Spinal cord (tissue), 10 donors: Measurements from ENCODE around the gene CNNM4. TPM values are rescaled to one million over a fixed set of nuclear protein-coding genes. Genes with fewer than 3 reads are reported as not detected.
"Not testable (repeated sequence)": the region's sequence is repeated elsewhere in the genome, so short reads cannot be mapped to it uniquely, and the experiment has no call there.

ENCODE experiments used
- DNase-seq, 6 donors: peaks; one replicate each; pipeline versions ENCODE4 v3.0.0 to v3.0.0-alpha.2; 2013 to 2015; ENCODE audit warnings: low spot score in 6 of 6, low read depth in 4 of 6
- H3K27ac ChIP-seq: one replicate; pipeline ENCODE4 v1.5.1; 2013; ENCODE audit warnings: low read depth, low read length, control low read depth
- H3K27me3 ChIP-seq: one replicate; pipeline ENCODE4 v1.6.1; 2013; ENCODE audit warnings: low read length; ENCODE audit not compliant: control insufficient read depth, insufficient read depth
- H3K36me3 ChIP-seq: one replicate; pipeline ENCODE4 v1.6.1; 2013; ENCODE audit warnings: low read length; ENCODE audit not compliant: control insufficient read depth, insufficient read depth
- H3K4me1 ChIP-seq: one replicate; pipeline ENCODE4 v1.6.1; 2013; ENCODE audit warnings: low read length; ENCODE audit not compliant: control insufficient read depth, insufficient read depth
- H3K4me3 ChIP-seq: one replicate; pipeline ENCODE4 v1.5.1; 2013; ENCODE audit warnings: low read depth, low read length, control low read depth
- H3K9me3 ChIP-seq: one replicate; pipeline ENCODE4 v1.6.1; 2013; ENCODE audit warnings: low read length; ENCODE audit not compliant: control insufficient read depth, insufficient read depth
- WGBS: methylation state at CpG from one replicate; pipeline ENCODE4 v1.1.5; 2013; ENCODE audit warnings: missing lambda C conversion rate; ENCODE audit not compliant: insufficient coverage; 5-methylcytosine and 5-hydroxymethylcytosine counted together
- polyA plus RNA-seq, 2 donors: library from polyadenylated mRNA; unstranded; fragments of 120-200 nt; gene quantifications; one replicate each; pipeline ENCODE4 v1.2.1, GENCODE V29; 2013; ENCODE audit not compliant: insufficient read length in 2 of 2
- total RNA-seq, 2 donors: library from RNA; depleted of rRNA in 1 of 2; stranded (reverse); fragments of 120-200 nt in 1 of 2; fragments of >200 nt in 1 of 2; gene quantifications; one replicate each; pipeline versions ENCODE4 v1.2.3 to v1.2.4, GENCODE V29; 2013 to 2014
- donor health status: healthy.

CNNM4 gene
- total and polyA plus RNA-seq, 4 donors = 5.1 to 12.6 (median 7.4) TPM

GRCh38 chr2:96787411-96787810, 26.7 kb downstream of the CNNM4 start:
- peaks cover 6% of the 10 kb centered on the region for H3K4me1 ChIP-seq
- H3K9me3 ChIP-seq = no peaks in the 10 kb centered on the region
- H3K27me3 ChIP-seq = no peaks in the 10 kb centered on the region
- H3K36me3 ChIP-seq = peaks cover 5% of the 10 kb centered on the region
- no peak for DNase-seq
- H3K27ac ChIP-seq = no peak overlapping the region
- WGBS = no CpG with 5 or more reads among the region's 3 CpGs
- no peak overlapping the region for H3K4me3 ChIP-seq

- Histone ChIP-seq H3K36me3 (peaks cover 3% of the 10 kb centered on the region), H3K9me3 (no peaks in the 10 kb centered on the region), H3K27me3 (no peaks in the 10 kb centered on the region), H3K27ac (no peak overlapping the region), H3K4me3 (no peak overlapping the region), H3K4me1 (peaks cover 6% of the 10 kb centered on the region)
- 72% methylated on average over 16 of the region's 17 CpGs for WGBS
- DNase-seq = no peak
Observed at GRCh38 chr2:96788442-96789244, 27.9 kb downstream of the CNNM4 start.

GRCh38 chr2:96789245-96789617, 28.5 kb downstream of the CNNM4 start:
- peaks cover 6% of the 10 kb centered on the region for H3K4me1 ChIP-seq
- 80% methylated on average over 6 of the region's 6 CpGs for WGBS
- no peak overlapping the region for H3K4me3 ChIP-seq
- no peaks in the 10 kb centered on the region for H3K27me3 ChIP-seq
- H3K9me3 ChIP-seq = no peaks in the 10 kb centered on the region
- no peak overlapping the region for H3K27ac ChIP-seq
- H3K36me3 ChIP-seq = peaks cover 3% of the 10 kb centered on the region
- no peak for DNase-seq

- 77% methylated on average over 17 of the region's 17 CpGs for WGBS
- no peak for DNase-seq
- H3K27ac ChIP-seq = no peak overlapping the region
- H3K4me3 ChIP-seq = no peak overlapping the region
- H3K9me3 ChIP-seq = no peaks in the 10 kb centered on the region
- peaks cover 14% of the 10 kb centered on the region for H3K36me3 ChIP-seq
- H3K4me1 ChIP-seq = peaks cover 6% of the 10 kb centered on the region
- H3K27me3 ChIP-seq = no peaks in the 10 kb centered on the region
Observed at GRCh38 chr2:96792772-96793749, 32.4 kb downstream of the CNNM4 start.

- Histone ChIP-seq H3K27ac (no peak overlapping the region), H3K36me3 (peaks cover 32% of the 10 kb centered on the region)
Observed at GRCh38 chr2:96795076-96795475, 34.4 kb downstream of the CNNM4 start.

GRCh38 chr2:96796497-96796896, 35.8 kb downstream of the CNNM4 start:
- H3K27ac ChIP-seq, DNase-seq, H3K4me1 ChIP-seq, H3K4me3 ChIP-seq, H3K27me3 ChIP-seq, H3K9me3 ChIP-seq: not testable (repeated sequence)
- H3K36me3 ChIP-seq = peaks cover 46% of the 10 kb centered on the region
- 92% methylated on average over 2 of the region's 6 CpGs for WGBS

More at GRCh38 chr2:96795076-96795475, 34.4 kb downstream of the CNNM4 start:
- H3K9me3 ChIP-seq = no peaks in the 10 kb centered on the region
- H3K27me3 ChIP-seq = no peaks in the 10 kb centered on the region
- 80% methylated on average over 4 of the region's 6 CpGs for WGBS
- no peak for DNase-seq
- no peak overlapping the region for H3K4me3 ChIP-seq
- no peaks in the 10 kb centered on the region for H3K4me1 ChIP-seq

- H3K4me3 ChIP-seq = no peak overlapping the region
- no peaks in the 10 kb centered on the region for H3K9me3 ChIP-seq
- H3K27ac ChIP-seq = no peak overlapping the region
- DNase-seq = no peak
- H3K4me1 ChIP-seq = peaks cover 10% of the 10 kb centered on the region
- peaks cover 52% of the 10 kb centered on the region for H3K36me3 ChIP-seq
- no peaks in the 10 kb centered on the region for H3K27me3 ChIP-seq
- WGBS = 94% methylated on average over 23 of the region's 23 CpGs
Observed at GRCh38 chr2:96797066-96797625, 36.4 kb downstream of the CNNM4 start.

- Histone ChIP-seq H3K27me3 (no peaks in the 10 kb centered on the region), H3K4me1 (peaks cover 10% of the 10 kb centered on the region), H3K27ac (no peak overlapping the region), H3K36me3 (peaks cover 61% of the 10 kb centered on the region), H3K4me3 (no peak overlapping the region), H3K9me3 (no peaks in the 10 kb centered on the region)
- WGBS = 92% methylated on average over 20 of the region's 23 CpGs
- no peak for DNase-seq
Observed at GRCh38 chr2:96798733-96799622, 38.3 kb downstream of the CNNM4 start.

GRCh38 chr2:96799623-96799935, 38.9 kb downstream of the CNNM4 start:
- H3K4me1 ChIP-seq = peaks cover 10% of the 10 kb centered on the region
- no peak overlapping the region for H3K4me3 ChIP-seq
- 90% methylated on average over 8 of the region's 8 CpGs for WGBS
- peaks cover 64% of the 10 kb centered on the region for H3K36me3 ChIP-seq
- no peaks in the 10 kb centered on the region for H3K9me3 ChIP-seq
- no peaks in the 10 kb centered on the region for H3K27me3 ChIP-seq
- no peak overlapping the region for H3K27ac ChIP-seq
- no peak for DNase-seq
